Stomach (tissue), 4 donors: ENCODE data around the gene RPP25.

ENCODE experiments used
- EP300 ChIP-seq: sonication (generic); formaldehyde crosslinking; IDR thresholded peaks from one replicate; pipeline ENCODE4 v1.6.1; 2017; ENCODE audit warnings: antibody characterized with exemption
- POLR2A ChIP-seq, 4 donors: fragments of 450-650 bp; IDR thresholded peaks; one replicate each; pipeline ENCODE4 v1.6.1; 2016; ENCODE audit warnings: antibody characterized with exemption in 4 of 4, control low read depth in 2 of 4, mild to moderate bottlenecking in 1 of 4, moderate library complexity in 1 of 4
- POLR2AphosphoS5 ChIP-seq, 3 donors: sonication (generic); formaldehyde crosslinking; IDR thresholded peaks; one replicate each; pipeline ENCODE4 v1.6.1; 2016; ENCODE audit warnings: antibody characterized with exemption in 3 of 3
- TF ChIP-seq, protein P1 (sequence below), 7 experiments: fragments of 450-650 bp in 4 of 7; fragments of 200-600 bp in 3 of 7; sonication (generic) in 3 of 7; IDR thresholded peaks; one replicate each; pipeline ENCODE4 v1.5.1; 2016 to 2019; ENCODE audit warnings: antibody characterized with exemption in 7 of 7, control low read depth in 2 of 7, mild to moderate bottlenecking in 1 of 7

DNA sequence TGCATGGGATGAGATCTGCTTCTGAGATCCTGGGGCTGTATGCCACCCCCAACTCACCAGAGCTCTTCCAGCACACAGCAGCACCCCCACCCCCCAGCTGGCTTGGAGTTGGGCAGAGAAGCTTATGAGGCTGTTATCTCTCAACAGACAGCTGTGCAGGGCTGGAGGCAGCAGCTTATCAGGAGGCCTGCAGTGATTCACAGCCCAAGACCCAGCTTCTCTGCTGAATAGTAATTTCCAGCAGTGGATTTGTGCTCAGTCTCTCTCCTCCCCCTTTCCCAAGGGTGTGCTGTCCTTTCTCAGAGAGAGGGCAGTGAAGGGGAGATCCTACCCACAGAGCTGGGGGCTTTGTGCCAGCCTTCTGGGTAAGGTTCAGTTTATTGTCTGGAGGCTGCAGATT is 2.1 kb downstream of the RPP25 start:
- TF ChIP-seq, protein P1, sequence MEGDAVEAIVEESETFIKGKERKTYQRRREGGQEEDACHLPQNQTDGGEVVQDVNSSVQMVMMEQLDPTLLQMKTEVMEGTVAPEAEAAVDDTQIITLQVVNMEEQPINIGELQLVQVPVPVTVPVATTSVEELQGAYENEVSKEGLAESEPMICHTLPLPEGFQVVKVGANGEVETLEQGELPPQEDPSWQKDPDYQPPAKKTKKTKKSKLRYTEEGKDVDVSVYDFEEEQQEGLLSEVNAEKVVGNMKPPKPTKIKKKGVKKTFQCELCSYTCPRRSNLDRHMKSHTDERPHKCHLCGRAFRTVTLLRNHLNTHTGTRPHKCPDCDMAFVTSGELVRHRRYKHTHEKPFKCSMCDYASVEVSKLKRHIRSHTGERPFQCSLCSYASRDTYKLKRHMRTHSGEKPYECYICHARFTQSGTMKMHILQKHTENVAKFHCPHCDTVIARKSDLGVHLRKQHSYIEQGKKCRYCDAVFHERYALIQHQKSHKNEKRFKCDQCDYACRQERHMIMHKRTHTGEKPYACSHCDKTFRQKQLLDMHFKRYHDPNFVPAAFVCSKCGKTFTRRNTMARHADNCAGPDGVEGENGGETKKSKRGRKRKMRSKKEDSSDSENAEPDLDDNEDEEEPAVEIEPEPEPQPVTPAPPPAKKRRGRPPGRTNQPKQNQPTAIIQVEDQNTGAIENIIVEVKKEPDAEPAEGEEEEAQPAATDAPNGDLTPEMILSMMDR (IDR thresholded peaks at IDR 0.05) = no peak
- no peak for TF ChIP-seq POLR2AphosphoS5 (IDR thresholded peaks at IDR 0.05)
- TF ChIP-seq POLR2A (IDR thresholded peaks at IDR 0.05) = no peak
- no peak for TF ChIP-seq EP300
